Measurements from ENCODE around the gene CACNB2. TPM values are rescaled to one million over a fixed set of nuclear protein-coding genes. Genes with fewer than 3 reads are reported as not detected.

The CACNB2 gene
- total RNA-seq, 2 donors from 2014 or later = 19.0 to 20.6 TPM

- H3K27me3 ChIP-seq = no peaks in the 10 kb centered on the region
- H3K4me1 ChIP-seq = no peaks in the 10 kb centered on the region
- H3K9me3 ChIP-seq = no peaks in the 10 kb centered on the region
- no peak overlapping the region for H3K27ac ChIP-seq
- DNase-seq (ENCODE audit: low spot score) = no peak
- H3K4me3 ChIP-seq = no peak overlapping the region
- TF ChIP-seq CTCF (IDR thresholded peaks at IDR 0.05) = no peak
- no peaks in the 10 kb centered on the region for H3K36me3 ChIP-seq
Observed at GRCh38 chr10:18100669-18101068, 39.6 kb upstream of the CACNB2 start.

- no peak overlapping the region for H3K4me3 ChIP-seq
- no peak for TF ChIP-seq CTCF (IDR thresholded peaks at IDR 0.05)
- H3K27ac ChIP-seq = no peak overlapping the region
- H3K27me3 ChIP-seq = no peaks in the 10 kb centered on the region
- no peaks in the 10 kb centered on the region for H3K9me3 ChIP-seq
- H3K4me1 ChIP-seq = no peaks in the 10 kb centered on the region
- no peaks in the 10 kb centered on the region for H3K36me3 ChIP-seq
- DNase-seq (ENCODE audit: low spot score) = no peak
Observed at GRCh38 chr10:18102404-18102803, 37.8 kb upstream of the CACNB2 start.

- Histone ChIP-seq H3K4me3 (no peak overlapping the region), H3K27ac (no peak overlapping the region), H3K27me3 (no peaks in the 10 kb centered on the region), H3K9me3 (no peaks in the 10 kb centered on the region), H3K4me1 (no peaks in the 10 kb centered on the region), H3K36me3 (no peaks in the 10 kb centered on the region)
- no peak for DNase-seq (ENCODE audit: low spot score)
- TF ChIP-seq CTCF (IDR thresholded peaks at IDR 0.05) = peak; percentile 58 to 73
Observed at GRCh38 chr10:18104223-18104872, 35.9 kb upstream of the CACNB2 start.

- no peaks in the 10 kb centered on the region for H3K36me3 ChIP-seq
Observed at GRCh38 chr10:18109341-18109870, 30.8 kb upstream of the CACNB2 start.

GRCh38 chr10:18113881-18114280, 26.3 kb upstream of the CACNB2 start:
- no peak for DNase-seq (ENCODE audit: low spot score)
- Histone ChIP-seq H3K27ac (no peak overlapping the region), H3K4me3 (no peak overlapping the region), H3K9me3 (no peaks in the 10 kb centered on the region), H3K27me3 (no peaks in the 10 kb centered on the region), H3K36me3 (no peaks in the 10 kb centered on the region), H3K4me1 (no peaks in the 10 kb centered on the region)
- no peak for TF ChIP-seq CTCF (IDR thresholded peaks at IDR 0.05)

More at GRCh38 chr10:18109341-18109870, 30.8 kb upstream of the CACNB2 start:
- Histone ChIP-seq H3K9me3 (no peaks in the 10 kb centered on the region), H3K27me3 (no peaks in the 10 kb centered on the region), H3K27ac (no peak overlapping the region), H3K4me3 (no peak overlapping the region), H3K4me1 (no peaks in the 10 kb centered on the region)
- no peak for TF ChIP-seq CTCF (IDR thresholded peaks at IDR 0.05)
- no peak for DNase-seq (ENCODE audit: low spot score)

- Histone ChIP-seq H3K9me3 (no peaks in the 10 kb centered on the region), H3K27ac (no peak overlapping the region), H3K4me1 (no peaks in the 10 kb centered on the region), H3K27me3 (no peaks in the 10 kb centered on the region), H3K36me3 (no peaks in the 10 kb centered on the region), H3K4me3 (no peak overlapping the region)
- DNase-seq (ENCODE audit: low spot score) = no peak
- no peak for TF ChIP-seq CTCF (IDR thresholded peaks at IDR 0.05)
Observed at GRCh38 chr10:18117276-18117675, 22.9 kb upstream of the CACNB2 start.
